Duodenal mucosa (tissue), 2 donors: ENCODE measurements around the gene POLD2.
A peak's percentile ranks its signal among the peaks of the same experiment; 100 is the strongest.
"Not testable (repeated sequence)": the region's sequence is repeated elsewhere in the genome, so short reads cannot be mapped to it uniquely, and the experiment has no call there.

Source experiments
- H3K27ac ChIP-seq: one replicate; pipeline ENCODE4 v1.7.0; 2013; ENCODE audit warnings: low read depth, low read length
- H3K27me3 ChIP-seq, 2 donors: one replicate each; pipeline ENCODE4 v1.7.0; 2013; ENCODE audit warnings: low read length in 2 of 2, control low read depth in 1 of 2; ENCODE audit not compliant: insufficient read depth in 2 of 2, control insufficient read depth in 1 of 2
- H3K36me3 ChIP-seq, 2 donors: one replicate each; pipeline ENCODE4 v1.7.0; 2013; ENCODE audit warnings: low read length in 2 of 2, control low read depth in 1 of 2; ENCODE audit not compliant: insufficient read depth in 2 of 2, control insufficient read depth in 1 of 2
- H3K4me1 ChIP-seq, 2 donors: one replicate each; pipeline ENCODE4 v1.7.0; 2013; ENCODE audit warnings: low read length in 2 of 2, control low read depth in 1 of 2; ENCODE audit not compliant: insufficient read depth in 2 of 2, control insufficient read depth in 1 of 2
- H3K4me3 ChIP-seq, 2 donors: one replicate each; pipeline ENCODE4 v1.7.0; 2013; ENCODE audit warnings: low read length in 2 of 2, low read depth in 1 of 2
- H3K9ac ChIP-seq, 2 donors: one replicate each; pipeline ENCODE4 v1.7.0; 2013; ENCODE audit warnings: low read length in 2 of 2, low read depth in 1 of 2
- H3K9me3 ChIP-seq, 2 donors: one replicate each; pipeline ENCODE4 v1.7.0; 2013; ENCODE audit warnings: low read length in 2 of 2, control low read depth in 1 of 2; ENCODE audit not compliant: control insufficient read depth in 1 of 2

POLD2 gene

GRCh38 chr7:44123190-44124003 lies at the start of gene POLD2:
POLD2 (minus strand) TSS chr7:44123548; CDS start chr7:44122053, 1,495 bp downstream.
- peaks cover 0 to 19% of the 10 kb centered on the region in 2 donors for H3K36me3 ChIP-seq

GRCh38 chr7:44172803-44173424 lies 49.6 kb upstream of the POLD2 start:
- Histone ChIP-seq H3K4me3 (no peak overlapping the region), H3K9me3 (no peaks in the 10 kb centered on the region), H3K9ac (no peak overlapping the region), H3K36me3 (no peaks in the 10 kb centered on the region), H3K4me1 (no peaks in the 10 kb centered on the region), H3K27me3 (peaks cover 2 to 9% of the 10 kb centered on the region in 2 donors), H3K27ac (no peak overlapping the region)

More at GRCh38 chr7:44123190-44124003, at the start of gene POLD2:
- H3K4me3 ChIP-seq: peak within 1 kb of the TSS; percentile 86 to 89
- H3K4me1 ChIP-seq: peaks cover 6 to 12% of the 10 kb centered on the region in 2 donors
- no peaks in the 10 kb centered on the region for H3K9me3 ChIP-seq
- H3K9ac ChIP-seq: peak within 1 kb of the TSS; percentile 66 to 83
- peak within 1 kb of the TSS; percentile 52 for H3K27ac ChIP-seq
- H3K27me3 ChIP-seq: no peaks in the 10 kb centered on the region

GRCh38 chr7:44172352-44172751 lies 49.0 kb upstream of the POLD2 start:
- Histone ChIP-seq H3K27me3 (peaks cover 0 to 5% of the 10 kb centered on the region in 2 donors), H3K4me3 (no peak overlapping the region), H3K4me1 (no peaks in the 10 kb centered on the region), H3K27ac (no peak overlapping the region), H3K36me3 (no peaks in the 10 kb centered on the region), H3K9me3 (no peaks in the 10 kb centered on the region), H3K9ac (no peak overlapping the region)

GRCh38 chr7:44171901-44172300 lies 48.6 kb upstream of the POLD2 start:
- H3K36me3 ChIP-seq, H3K27ac ChIP-seq, H3K9me3 ChIP-seq, H3K27me3 ChIP-seq, H3K9ac ChIP-seq, H3K4me1 ChIP-seq, H3K4me3 ChIP-seq: not testable (repeated sequence)

GRCh38 chr7:44167920-44168319 lies 44.6 kb upstream of the POLD2 start:
- no peak overlapping the region for H3K9ac ChIP-seq
- no peaks in the 10 kb centered on the region for H3K9me3 ChIP-seq
- no peak overlapping the region for H3K27ac ChIP-seq
- no peaks in the 10 kb centered on the region for H3K36me3 ChIP-seq
- no peak overlapping the region for H3K4me3 ChIP-seq
- no peaks in the 10 kb centered on the region for H3K4me1 ChIP-seq
- no peaks in the 10 kb centered on the region for H3K27me3 ChIP-seq

- no peaks in the 10 kb centered on the region for H3K9me3 ChIP-seq
- H3K9ac ChIP-seq: no peak overlapping the region
- no peaks in the 10 kb centered on the region for H3K4me1 ChIP-seq
- H3K36me3 ChIP-seq: no peaks in the 10 kb centered on the region
- no peak overlapping the region for H3K27ac ChIP-seq
- H3K4me3 ChIP-seq: no peak overlapping the region
- H3K27me3 ChIP-seq: no peaks in the 10 kb centered on the region
Observed at GRCh38 chr7:44163591-44163990, 40.2 kb upstream of the POLD2 start.

- H3K27me3 ChIP-seq: no peaks in the 10 kb centered on the region
- no peak overlapping the region for H3K4me3 ChIP-seq
- no peak overlapping the region for H3K27ac ChIP-seq
- no peaks in the 10 kb centered on the region for H3K36me3 ChIP-seq
- no peaks in the 10 kb centered on the region for H3K4me1 ChIP-seq
- no peaks in the 10 kb centered on the region for H3K9me3 ChIP-seq
- no peak overlapping the region for H3K9ac ChIP-seq
Observed at GRCh38 chr7:44162785-44163395, 39.5 kb upstream of the POLD2 start.

GRCh38 chr7:44162179-44162578 lies 38.8 kb upstream of the POLD2 start:
- H3K27me3 ChIP-seq: no peaks in the 10 kb centered on the region
- H3K9ac ChIP-seq: no peak overlapping the region
- H3K36me3 ChIP-seq: no peaks in the 10 kb centered on the region
- no peak overlapping the region for H3K27ac ChIP-seq
- no peaks in the 10 kb centered on the region for H3K9me3 ChIP-seq
- no peaks in the 10 kb centered on the region for H3K4me1 ChIP-seq
- H3K4me3 ChIP-seq: no peak overlapping the region

- H3K36me3 ChIP-seq: no peaks in the 10 kb centered on the region
- no peak overlapping the region for H3K9ac ChIP-seq
- H3K27ac ChIP-seq: no peak overlapping the region
- no peaks in the 10 kb centered on the region for H3K4me1 ChIP-seq
- no peaks in the 10 kb centered on the region for H3K27me3 ChIP-seq
- no peak overlapping the region for H3K4me3 ChIP-seq
- no peaks in the 10 kb centered on the region for H3K9me3 ChIP-seq
Observed at GRCh38 chr7:44161371-44161770, 38.0 kb upstream of the POLD2 start.
